ENCODE data around the gene ENPP6.

Gene ENPP6

DNA sequence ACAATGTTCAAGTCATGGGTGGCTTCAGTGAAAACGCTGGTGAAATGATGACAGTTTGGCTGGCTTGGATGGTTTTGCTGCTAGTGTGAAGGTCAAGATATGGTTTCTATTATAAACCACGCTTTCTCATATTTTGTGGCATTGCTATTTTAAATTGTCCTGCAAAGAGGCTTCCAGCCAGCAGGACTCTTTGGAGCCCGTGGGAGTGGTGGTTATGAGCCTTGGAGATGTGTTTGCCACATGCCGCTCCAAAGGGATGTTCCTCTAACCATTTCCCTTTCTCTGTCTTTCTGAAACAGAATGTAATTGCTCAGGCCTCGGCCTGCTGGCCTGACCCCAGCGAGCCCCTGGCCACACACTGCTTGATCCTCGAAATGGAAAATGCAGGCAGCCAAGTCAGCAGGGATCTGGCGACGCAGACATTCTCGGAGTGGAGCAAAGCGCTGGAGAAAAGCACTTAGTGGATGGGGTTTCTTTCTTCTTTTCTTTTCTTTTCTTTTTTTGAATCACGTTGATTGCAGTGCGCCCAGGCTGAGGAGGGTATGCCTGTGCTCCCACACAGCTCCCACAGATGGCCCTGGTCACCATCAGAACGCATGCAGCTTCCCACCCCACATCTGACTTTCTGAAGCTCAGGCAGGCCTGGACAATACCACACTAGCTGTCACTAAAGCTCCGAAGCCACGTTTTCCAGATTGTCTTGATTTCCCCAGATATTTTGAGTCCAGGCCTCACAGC, 114.0 kb downstream of the ENPP6 start:
- Histone ChIP-seq H3K27ac (ENCODE audit: poor library complexity, severe bottlenecking) (no peak overlapping the region), H3K36me3 (ENCODE audit: low read depth) (no peaks in the 10 kb centered on the region), H3K4me1 (ENCODE audit: insufficient read depth, poor library complexity, severe bottlenecking) (no peaks in the 10 kb centered on the region), H3K4me3 (ENCODE audit: severe bottlenecking) (no peak overlapping the region), H3K9me3 (ENCODE audit: severe bottlenecking) (no peaks in the 10 kb centered on the region), H3K27me3 (ENCODE audit: insufficient read depth, poor library complexity, severe bottlenecking) (no peaks in the 10 kb centered on the region)
- no peak for DNase-seq (ENCODE audit: low spot score)
- TF ChIP-seq, protein P1, sequence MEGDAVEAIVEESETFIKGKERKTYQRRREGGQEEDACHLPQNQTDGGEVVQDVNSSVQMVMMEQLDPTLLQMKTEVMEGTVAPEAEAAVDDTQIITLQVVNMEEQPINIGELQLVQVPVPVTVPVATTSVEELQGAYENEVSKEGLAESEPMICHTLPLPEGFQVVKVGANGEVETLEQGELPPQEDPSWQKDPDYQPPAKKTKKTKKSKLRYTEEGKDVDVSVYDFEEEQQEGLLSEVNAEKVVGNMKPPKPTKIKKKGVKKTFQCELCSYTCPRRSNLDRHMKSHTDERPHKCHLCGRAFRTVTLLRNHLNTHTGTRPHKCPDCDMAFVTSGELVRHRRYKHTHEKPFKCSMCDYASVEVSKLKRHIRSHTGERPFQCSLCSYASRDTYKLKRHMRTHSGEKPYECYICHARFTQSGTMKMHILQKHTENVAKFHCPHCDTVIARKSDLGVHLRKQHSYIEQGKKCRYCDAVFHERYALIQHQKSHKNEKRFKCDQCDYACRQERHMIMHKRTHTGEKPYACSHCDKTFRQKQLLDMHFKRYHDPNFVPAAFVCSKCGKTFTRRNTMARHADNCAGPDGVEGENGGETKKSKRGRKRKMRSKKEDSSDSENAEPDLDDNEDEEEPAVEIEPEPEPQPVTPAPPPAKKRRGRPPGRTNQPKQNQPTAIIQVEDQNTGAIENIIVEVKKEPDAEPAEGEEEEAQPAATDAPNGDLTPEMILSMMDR (IDR thresholded peaks at IDR 0.05; ENCODE audit: poor library complexity, severe bottlenecking) = no peak
- no peak for ATAC-seq (ENCODE audit: low read depth)

DNA sequence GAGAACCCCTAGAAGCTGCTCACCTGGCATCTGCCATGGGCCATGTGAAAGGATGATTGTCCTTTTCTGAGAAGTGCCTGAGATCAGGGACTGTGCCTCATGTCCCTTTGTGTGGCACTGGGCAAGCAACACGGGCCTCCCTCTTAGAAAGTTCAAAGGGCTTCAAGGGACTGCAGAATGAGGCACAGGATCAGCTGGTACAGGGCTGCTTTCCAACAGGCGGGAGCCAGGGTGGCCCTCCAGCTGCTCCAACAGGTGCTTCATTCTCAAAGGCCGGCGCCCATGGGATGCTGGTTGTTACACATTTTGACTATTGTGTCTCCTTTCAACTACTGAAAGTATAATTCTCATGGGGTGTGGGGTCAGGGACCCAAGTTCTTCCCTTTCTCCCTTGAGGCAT, 114.7 kb downstream of the ENPP6 start:
- ATAC-seq (ENCODE audit: low read depth) = no peak
- Histone ChIP-seq H3K27me3 (ENCODE audit: insufficient read depth, poor library complexity, severe bottlenecking) (no peaks in the 10 kb centered on the region), H3K4me3 (ENCODE audit: severe bottlenecking) (no peak overlapping the region), H3K36me3 (ENCODE audit: low read depth) (no peaks in the 10 kb centered on the region), H3K9me3 (ENCODE audit: severe bottlenecking) (no peaks in the 10 kb centered on the region), H3K27ac (ENCODE audit: poor library complexity, severe bottlenecking) (no peak overlapping the region), H3K4me1 (ENCODE audit: insufficient read depth, poor library complexity, severe bottlenecking) (no peaks in the 10 kb centered on the region)
- TF ChIP-seq, protein P1 (IDR thresholded peaks at IDR 0.05; ENCODE audit: poor library complexity, severe bottlenecking) = no peak
- DNase-seq (ENCODE audit: low spot score) = no peak

DNA sequence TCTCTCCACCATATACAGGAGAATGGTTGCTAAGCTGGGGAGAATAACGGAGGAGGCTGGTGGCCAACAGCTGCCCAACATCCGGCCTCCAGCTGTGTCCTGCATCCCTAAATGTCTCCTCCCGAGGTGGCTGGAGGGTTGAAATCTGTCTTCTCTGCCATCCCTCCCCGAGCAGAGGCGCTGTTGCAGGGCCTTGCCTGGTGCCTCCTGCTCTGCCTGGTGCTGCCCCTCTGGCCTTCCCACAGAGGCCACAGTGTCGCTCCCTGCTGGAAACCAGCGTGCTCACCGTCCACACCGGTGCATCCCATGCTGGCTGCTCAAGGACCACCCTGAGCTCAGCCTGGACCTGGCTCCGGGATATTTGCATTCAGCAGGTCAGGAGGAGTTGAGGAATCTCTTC, 115.2 kb downstream of the ENPP6 start:
- Histone ChIP-seq H3K4me1 (ENCODE audit: insufficient read depth, poor library complexity, severe bottlenecking) (no peaks in the 10 kb centered on the region), H3K9me3 (ENCODE audit: severe bottlenecking) (no peaks in the 10 kb centered on the region), H3K36me3 (ENCODE audit: low read depth) (no peaks in the 10 kb centered on the region), H3K27me3 (ENCODE audit: insufficient read depth, poor library complexity, severe bottlenecking) (no peaks in the 10 kb centered on the region), H3K27ac (ENCODE audit: poor library complexity, severe bottlenecking) (no peak overlapping the region), H3K4me3 (ENCODE audit: severe bottlenecking) (no peak overlapping the region)
- DNase-seq (ENCODE audit: low spot score) (no peak), ATAC-seq (ENCODE audit: low read depth) (no peak)
- TF ChIP-seq, protein P1 (IDR thresholded peaks at IDR 0.05; ENCODE audit: poor library complexity, severe bottlenecking) = no peak

DNA sequence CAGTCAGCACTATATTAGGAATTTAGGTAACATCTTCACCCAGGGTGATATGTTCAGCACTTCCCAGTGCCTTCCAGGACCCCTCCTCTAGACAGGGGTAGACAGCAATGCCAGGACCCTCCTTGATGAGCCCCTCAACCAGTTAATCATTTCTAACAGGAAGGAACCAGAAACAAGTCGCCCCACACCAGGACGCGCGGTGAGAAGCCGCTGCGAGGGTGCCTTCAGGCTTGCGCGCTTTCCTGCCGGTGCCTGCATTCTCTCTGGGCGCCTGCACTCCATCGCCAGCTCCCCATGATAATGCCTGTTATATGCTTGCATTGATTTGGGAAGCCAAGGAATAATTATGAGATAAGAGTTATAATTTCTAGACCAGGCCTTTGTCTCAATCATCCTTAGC, 116.0 kb downstream of the ENPP6 start:
- TF ChIP-seq, protein P1 (IDR thresholded peaks at IDR 0.05; ENCODE audit: poor library complexity, severe bottlenecking) = no peak
- Histone ChIP-seq H3K27ac (ENCODE audit: poor library complexity, severe bottlenecking) (no peak overlapping the region), H3K4me1 (ENCODE audit: insufficient read depth, poor library complexity, severe bottlenecking) (no peaks in the 10 kb centered on the region), H3K36me3 (ENCODE audit: low read depth) (no peaks in the 10 kb centered on the region), H3K9me3 (ENCODE audit: severe bottlenecking) (no peaks in the 10 kb centered on the region), H3K4me3 (ENCODE audit: severe bottlenecking) (no peak overlapping the region), H3K27me3 (ENCODE audit: insufficient read depth, poor library complexity, severe bottlenecking) (no peaks in the 10 kb centered on the region)
- ATAC-seq (ENCODE audit: low read depth) = no peak
- DNase-seq (ENCODE audit: low spot score) = no peak

DNA sequence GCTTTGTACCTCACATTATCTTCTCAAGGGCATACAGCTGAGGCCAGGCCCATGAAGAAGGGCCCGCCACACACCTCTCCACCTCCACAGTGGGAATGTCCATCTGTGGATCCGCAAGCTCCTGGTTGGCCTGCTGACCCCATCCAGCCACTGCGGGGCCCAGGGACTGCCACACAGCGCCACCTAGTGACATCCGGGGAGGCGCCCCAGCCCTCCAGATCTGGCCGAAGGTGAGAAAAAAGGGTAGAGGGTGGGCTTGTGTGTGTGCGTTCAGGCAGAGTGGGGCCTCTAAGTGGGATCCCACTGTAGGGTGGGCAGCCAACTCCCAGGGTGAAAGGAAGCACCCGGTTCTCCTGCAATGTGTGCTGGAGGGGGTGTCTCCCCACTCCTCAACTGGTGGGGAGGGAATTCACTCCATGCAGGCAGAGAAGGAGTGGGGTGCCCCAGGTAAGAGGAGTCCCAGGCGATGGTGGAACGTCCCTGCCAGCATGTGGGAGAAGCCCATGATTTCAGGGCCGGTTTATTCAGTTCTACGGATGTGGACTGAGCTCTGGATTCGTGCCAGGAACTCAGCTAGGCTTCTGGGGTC, 117.3 kb downstream of the ENPP6 start:
- DNase-seq (ENCODE audit: low spot score) = no peak
- no peak overlapping the region for H3K4me3 ChIP-seq (ENCODE audit: severe bottlenecking)
- no peaks in the 10 kb centered on the region for H3K4me1 ChIP-seq (ENCODE audit: insufficient read depth, poor library complexity, severe bottlenecking)
- TF ChIP-seq, protein P1 (IDR thresholded peaks at IDR 0.05; ENCODE audit: poor library complexity, severe bottlenecking) = peak; percentile 66
- H3K9me3 ChIP-seq (ENCODE audit: severe bottlenecking) = no peaks in the 10 kb centered on the region
- ATAC-seq (ENCODE audit: low read depth) = peak; percentile 77
- H3K27ac ChIP-seq (ENCODE audit: poor library complexity, severe bottlenecking) = no peak overlapping the region
- H3K36me3 ChIP-seq (ENCODE audit: low read depth) = no peaks in the 10 kb centered on the region
- H3K27me3 ChIP-seq (ENCODE audit: insufficient read depth, poor library complexity, severe bottlenecking) = no peaks in the 10 kb centered on the region
